K562 (cell line): ENCODE data around the gene ZMYM2. TPM values are rescaled to one million over a fixed set of nuclear protein-coding genes. Genes with fewer than 3 reads are reported as not detected.

Experiments
- BMI1 ChIP-seq: fragments of 150-350 bp; IDR thresholded peaks from 2 replicates; pipeline ENCODE4 v1.6.1; 2014; ENCODE audit warnings: low read length
- CBFA2T2 ChIP-seq: fragments of 450-650 bp; conservative IDR thresholded peaks from 2 replicates; pipeline ENCODE4 v1.6.1; 2017; ENCODE audit warnings: mild to moderate bottlenecking
- FOXK2 ChIP-seq, 2 experiments: fragments of 450-650 bp; IDR thresholded peaks in 1 of 2; conservative IDR thresholded peaks in 1 of 2; 2 replicates each; pipeline ENCODE4 v1.6.1; 2016; ENCODE audit warnings: low read depth in 2 of 2, mild to moderate bottlenecking in 1 of 2
- HDAC3 ChIP-seq: fragments of 450-650 bp; IDR thresholded peaks from 2 replicates; pipeline ENCODE4 v1.6.1; 2018; ENCODE audit warnings: borderline replicate concordance, mild to moderate bottlenecking, moderate library complexity; ENCODE audit not compliant: partially characterized antibody
- HDAC6 ChIP-seq: IDR thresholded peaks from 2 replicates; pipeline ENCODE4 v1.6.1; 2012; ENCODE audit warnings: low read depth, mild to moderate bottlenecking, control low read depth, inconsistent platforms, low read length, moderate library complexity
- HDAC8 ChIP-seq: fragments of 450-650 bp; IDR thresholded peaks from 2 replicates; pipeline ENCODE4 v1.6.1; 2016; ENCODE audit warnings: mild to moderate bottlenecking, missing genetic modification characterization, moderate library complexity, missing compliant biosample characterization
- KAT2B ChIP-seq: IDR thresholded peaks from one replicate; pipeline ENCODE4 v1.6.1; 2012; ENCODE audit warnings: low read depth, mild to moderate bottlenecking, control low read depth, inconsistent platforms, low read length, moderate library complexity
- KDM4B ChIP-seq, 2 experiments: fragments of 450-650 bp in 1 of 2; sonication (generic) in 1 of 2; IDR thresholded peaks; 2 replicates each; pipeline ENCODE4 v1.6.1; 2016 to 2017; ENCODE audit warnings: borderline replicate concordance in 2 of 2, antibody characterized with exemption in 1 of 2, low read depth in 1 of 2, mild to moderate bottlenecking in 1 of 2
- KDM5B ChIP-seq: fragments of 200-600 bp; sonication (generic); IDR thresholded peaks from 2 replicates; pipeline ENCODE4 v1.6.1; 2012; ENCODE audit warnings: low read depth, mild to moderate bottlenecking, moderate library complexity, low read length, control low read depth, inconsistent platforms; ENCODE audit not compliant: insufficient replicate concordance
- MECOM ChIP-seq: fragments of 250-450 bp; sonication (Bioruptor Pico); IDR thresholded peaks from 2 replicates; pipeline ENCODE4 v1.8.0; 2022; ENCODE audit warnings: inconsistent platforms
- MYBL2 ChIP-seq, 2 experiments: fragments of 450-650 bp in 1 of 2; sonication (generic) in 1 of 2; formaldehyde crosslinking in 1 of 2; IDR thresholded peaks; 2 replicates each; pipeline versions ENCODE4 v1.6.1 to v1.8.1; 2017 to 2022; ENCODE audit warnings: borderline replicate concordance in 1 of 2, inconsistent platforms in 1 of 2, low read depth in 1 of 2, mild to moderate bottlenecking in 1 of 2, missing genetic modification reagents in 1 of 2, moderate library complexity in 1 of 2
- NCOA4 ChIP-seq: fragments of 450-650 bp; IDR thresholded peaks from 2 replicates; pipeline ENCODE4 v1.6.1; 2018; ENCODE audit warnings: mild to moderate bottlenecking; ENCODE audit not compliant: partially characterized antibody
- SNIP1 ChIP-seq: fragments of 450-650 bp; IDR thresholded peaks from 2 replicates; pipeline ENCODE4 v1.7.1; 2017; ENCODE audit warnings: low read depth, mild to moderate bottlenecking
- STAT5B ChIP-seq: fragments of 250-450 bp; sonication (Bioruptor Pico); IDR thresholded peaks from 2 replicates; pipeline ENCODE4 v1.8.0; 2021; ENCODE audit warnings: mild to moderate bottlenecking, inconsistent platforms
- ZMIZ1 ChIP-seq, 2 experiments: fragments of 150-350 bp in 1 of 2; IDR thresholded peaks; 2 replicates each; pipeline ENCODE4 v1.6.1; 2012 to 2016; ENCODE audit warnings: low read depth in 2 of 2, low read length in 2 of 2, mild to moderate bottlenecking in 1 of 2, moderate library complexity in 1 of 2
- ZNF444 ChIP-seq: fragments of 250-450 bp; sonication (Bioruptor Pico); IDR thresholded peaks from 2 replicates; pipeline ENCODE4 v1.4.0; 2020; ENCODE audit warnings: mild to moderate bottlenecking, moderate library complexity
- polyA plus RNA-seq, 8 experiments: library from polyadenylated mRNA; depleted of rRNA in 4 of 8; stranded (reverse) in 5 of 8; unstranded in 3 of 8; fragments of >200 nt; fragmentation: Nextera tagmentation in 2 of 8; fragmentation: Illumina TruSeq in 1 of 8; extraction: Ambion mirVana in 2 of 8; extraction: Trizol in 1 of 8; gene quantifications; 2 replicates each; pipeline versions ENCODE4 v1.2.1 to v1.2.3, GENCODE V29; 2011 to 2014; ENCODE audit warnings: inconsistent platforms in 1 of 8, missing spikeins in 1 of 8
- total RNA-seq, 7 experiments: library from RNA; depleted of rRNA in 6 of 7; stranded (reverse); fragments of >200 nt in 6 of 7; fragmentation: Illumina TruSeq in 2 of 7; extraction: Trizol in 2 of 7; gene quantifications; 2 replicates each; pipeline versions ENCODE4 v1.2.1 to v1.2.3, GENCODE V29; 2011 to 2021; ENCODE audit warnings: low replicate concordance in 1 of 7
- TF ChIP-seq, protein P1 (sequence below): fragments of 450-650 bp; IDR thresholded peaks from 2 replicates; pipeline ENCODE4 v1.6.1; 2016; ENCODE audit warnings: low read depth, mild to moderate bottlenecking, moderate library complexity
- TF ChIP-seq, protein P2 (sequence below): fragments of 450-650 bp; IDR thresholded peaks from 2 replicates; pipeline ENCODE4 v1.7.1; 2018; ENCODE audit warnings: mild to moderate bottlenecking, low read depth; ENCODE audit not compliant: partially characterized antibody
- TF ChIP-seq, protein P3 (sequence below): fragments of 450-650 bp; IDR thresholded peaks from one replicate; pipeline ENCODE4 v1.6.1; 2018; ENCODE audit warnings: mild to moderate bottlenecking, moderate library complexity; ENCODE audit not compliant: partially characterized antibody

Gene ZMYM2
- total and polyA plus RNA-seq, 9 of the 15 experiments (the other 6 are each of a cell fraction or from before 2014, with no cell fraction given) = 5.0 to 48.8 (median 26.8) TPM

DNA sequence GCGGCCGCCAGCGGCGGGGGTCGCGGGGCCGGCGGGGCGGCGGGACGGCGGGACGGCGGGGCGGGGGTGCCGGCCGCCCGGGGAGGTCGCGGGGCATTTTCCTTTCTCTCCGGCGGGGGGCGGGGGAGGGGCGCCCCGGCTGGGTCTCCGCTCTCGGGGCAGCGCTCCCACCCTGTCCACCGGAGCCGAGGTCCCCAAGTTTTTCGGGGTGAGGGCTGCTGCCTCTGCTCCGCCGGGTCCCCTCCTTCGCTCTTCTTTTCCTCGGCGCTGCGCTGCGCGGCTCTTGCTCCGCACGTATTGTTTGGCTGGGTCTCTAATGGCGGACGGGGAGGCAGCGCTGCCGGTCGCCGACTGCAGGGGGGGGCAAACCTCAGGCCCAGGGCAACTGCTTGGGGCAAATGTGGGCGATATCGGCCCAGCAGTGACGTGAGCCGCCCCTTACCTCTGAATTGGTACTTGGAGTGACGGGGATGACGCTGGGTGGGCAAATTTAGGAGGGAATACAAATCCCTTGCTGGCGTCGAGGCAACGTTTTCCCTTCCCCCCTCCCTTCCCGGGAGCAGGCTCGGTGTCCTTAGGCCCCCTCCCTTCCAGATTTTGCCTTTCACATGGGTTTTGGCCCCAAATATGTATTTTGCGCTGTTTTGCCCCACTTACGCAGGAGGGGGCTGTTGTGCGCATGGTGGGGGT is 759 bp downstream of the ZMYM2 start (continued):
- TF ChIP-seq, protein P1, sequence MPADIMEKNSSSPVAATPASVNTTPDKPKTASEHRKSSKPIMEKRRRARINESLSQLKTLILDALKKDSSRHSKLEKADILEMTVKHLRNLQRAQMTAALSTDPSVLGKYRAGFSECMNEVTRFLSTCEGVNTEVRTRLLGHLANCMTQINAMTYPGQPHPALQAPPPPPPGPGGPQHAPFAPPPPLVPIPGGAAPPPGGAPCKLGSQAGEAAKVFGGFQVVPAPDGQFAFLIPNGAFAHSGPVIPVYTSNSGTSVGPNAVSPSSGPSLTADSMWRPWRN = no peak
- no peak for TF ChIP-seq HDAC6
- TF ChIP-seq, protein P2, sequence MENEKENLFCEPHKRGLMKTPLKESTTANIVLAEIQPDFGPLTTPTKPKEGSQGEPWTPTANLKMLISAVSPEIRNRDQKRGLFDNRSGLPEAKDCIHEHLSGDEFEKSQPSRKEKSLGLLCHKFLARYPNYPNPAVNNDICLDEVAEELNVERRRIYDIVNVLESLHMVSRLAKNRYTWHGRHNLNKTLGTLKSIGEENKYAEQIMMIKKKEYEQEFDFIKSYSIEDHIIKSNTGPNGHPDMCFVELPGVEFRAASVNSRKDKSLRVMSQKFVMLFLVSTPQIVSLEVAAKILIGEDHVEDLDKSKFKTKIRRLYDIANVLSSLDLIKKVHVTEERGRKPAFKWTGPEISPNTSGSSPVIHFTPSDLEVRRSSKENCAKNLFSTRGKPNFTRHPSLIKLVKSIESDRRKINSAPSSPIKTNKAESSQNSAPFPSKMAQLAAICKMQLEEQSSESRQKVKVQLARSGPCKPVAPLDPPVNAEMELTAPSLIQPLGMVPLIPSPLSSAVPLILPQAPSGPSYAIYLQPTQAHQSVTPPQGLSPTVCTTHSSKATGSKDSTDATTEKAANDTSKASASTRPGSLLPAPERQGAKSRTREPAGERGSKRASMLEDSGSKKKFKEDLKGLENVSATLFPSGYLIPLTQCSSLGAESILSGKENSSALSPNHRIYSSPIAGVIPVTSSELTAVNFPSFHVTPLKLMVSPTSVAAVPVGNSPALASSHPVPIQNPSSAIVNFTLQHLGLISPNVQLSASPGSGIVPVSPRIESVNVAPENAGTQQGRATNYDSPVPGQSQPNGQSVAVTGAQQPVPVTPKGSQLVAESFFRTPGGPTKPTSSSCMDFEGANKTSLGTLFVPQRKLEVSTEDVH = no peak
- TF ChIP-seq, protein P3, sequence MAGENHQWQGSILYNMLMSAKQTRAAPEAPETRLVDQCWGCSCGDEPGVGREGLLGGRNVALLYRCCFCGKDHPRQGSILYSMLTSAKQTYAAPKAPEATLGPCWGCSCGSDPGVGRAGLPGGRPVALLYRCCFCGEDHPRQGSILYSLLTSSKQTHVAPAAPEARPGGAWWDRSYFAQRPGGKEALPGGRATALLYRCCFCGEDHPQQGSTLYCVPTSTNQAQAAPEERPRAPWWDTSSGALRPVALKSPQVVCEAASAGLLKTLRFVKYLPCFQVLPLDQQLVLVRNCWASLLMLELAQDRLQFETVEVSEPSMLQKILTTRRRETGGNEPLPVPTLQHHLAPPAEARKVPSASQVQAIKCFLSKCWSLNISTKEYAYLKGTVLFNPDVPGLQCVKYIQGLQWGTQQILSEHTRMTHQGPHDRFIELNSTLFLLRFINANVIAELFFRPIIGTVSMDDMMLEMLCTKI = no peak
- TF ChIP-seq STAT5B (CRISPR knock-in tag) = no peak
- TF ChIP-seq KDM5B = no peak
- no peak for TF ChIP-seq FOXK2 (conservative IDR thresholded peaks at IDR 0.05 in 1 of 2, IDR thresholded peaks at IDR 0.05 in 1 of 2; ENCODE audit: low read depth in 2 of 2)
- TF ChIP-seq SNIP1 = no peak
- no peak for TF ChIP-seq CBFA2T2
- TF ChIP-seq NCOA4 = no peak
- no peak for TF ChIP-seq ZNF444 (CRISPR knock-in tag)
- no peak for TF ChIP-seq MYBL2 (IDR thresholded peaks at IDR 0.05; ENCODE audit: low read depth)
- no peak for TF ChIP-seq MYBL2 (CRISPR knock-in tag; IDR thresholded peaks at IDR 0.05; ENCODE audit: borderline replicate concordance)
- no peak for TF ChIP-seq MECOM (CRISPR knock-in tag)
- TF ChIP-seq KAT2B = no peak
- TF ChIP-seq KDM4B (IDR thresholded peaks at IDR 0.05; ENCODE audit: borderline replicate concordance in 2 of 2, low read depth in 1 of 2) = 0 out of 4 replicates have a peak, but pooled peaks of 1 of the 2 experiments have one; percentile 47
- TF ChIP-seq HDAC3 = no peak
- no peak for TF ChIP-seq HDAC8 (tag)
- TF ChIP-seq BMI1 = no peak
- no peak for TF ChIP-seq ZMIZ1 (IDR thresholded peaks at IDR 0.05; ENCODE audit: low read depth in 2 of 2, low read length in 2 of 2)
